ENCODE results near the gene EPHA7.

The EPHA7 gene

GRCh38 chr6:93235775-93236174, 183.6 kb downstream of the EPHA7 start:
- DNase-seq = no peak

- no peak for DNase-seq
These were observed 192.5 kb downstream of the EPHA7 start for GRCh38 chr6:93226822-93227221.

- DNase-seq = no peak
These were observed 197.1 kb downstream of the EPHA7 start for GRCh38 chr6:93222071-93222851.

- DNase-seq = no peak
These were observed 199.9 kb downstream of the EPHA7 start for GRCh38 chr6:93219447-93219846.

GRCh38 chr6:93218096-93218495, 201.3 kb downstream of the EPHA7 start:
- DNase-seq = no peak

GRCh38 chr6:93213028-93213427, 206.3 kb downstream of the EPHA7 start:
- DNase-seq = no peak

- DNase-seq = no peak
These were observed 208.5 kb downstream of the EPHA7 start for GRCh38 chr6:93210908-93211307.

GRCh38 chr6:93209358-93209757, 210.0 kb downstream of the EPHA7 start:
- DNase-seq = no peak

GRCh38 chr6:93196406-93196970, 222.9 kb downstream of the EPHA7 start:
- DNase-seq = no peak

- DNase-seq = no peak
These were observed 224.9 kb downstream of the EPHA7 start for GRCh38 chr6:93194480-93194879.

GRCh38 chr6:93193868-93194267, 225.5 kb downstream of the EPHA7 start:
- DNase-seq = no peak

Data from SW 1271 (cell line).